Endothelial cell (in vitro differentiated cells): Measurements from ENCODE around the gene CDC42SE2. TPM values are rescaled to one million over a fixed set of nuclear protein-coding genes. Genes with fewer than 3 reads are reported as not detected.
"Not testable (repeated sequence)": the region's sequence is repeated elsewhere in the genome, so short reads cannot be mapped to it uniquely, and the experiment has no call there.

Experiments
- DNase-seq: peaks from one replicate; pipeline ENCODE4 v3.0.0; 2021; ENCODE audit warnings: low spot score
- H3K27ac Mint-ChIP-seq: one replicate; pipeline ENCODE4 v1.8.0; 2021; ENCODE audit warnings: mixed read lengths, inconsistent platforms; ENCODE audit not compliant: unreplicated experiment
- H3K27me3 Mint-ChIP-seq: one replicate; pipeline ENCODE4 v1.8.0; 2021; ENCODE audit warnings: mild to moderate bottlenecking, moderate library complexity, mixed read lengths, inconsistent platforms; ENCODE audit not compliant: unreplicated experiment
- H3K36me3 Mint-ChIP-seq: one replicate; pipeline ENCODE4 v1.8.0; 2021; ENCODE audit warnings: mild to moderate bottlenecking, low read depth, mixed read lengths, inconsistent platforms; ENCODE audit not compliant: unreplicated experiment
- H3K4me1 Mint-ChIP-seq: one replicate; pipeline ENCODE4 v1.8.0; 2021; ENCODE audit warnings: mild to moderate bottlenecking, mixed read lengths, inconsistent platforms; ENCODE audit not compliant: unreplicated experiment
- H3K4me3 Mint-ChIP-seq: one replicate; pipeline ENCODE4 v1.8.0; 2021; ENCODE audit warnings: mild to moderate bottlenecking, mixed read lengths, inconsistent platforms; ENCODE audit not compliant: unreplicated experiment
- H3K9me3 Mint-ChIP-seq: one replicate; pipeline ENCODE4 v1.8.0; 2021; ENCODE audit warnings: mixed read lengths, inconsistent platforms; ENCODE audit not compliant: unreplicated experiment
- total RNA-seq: library from RNA; stranded (reverse); fragmentation: NEBNext Ultra II Directional; extraction: Animal tissue kit (Norgen Biotek cat#: 25700); gene quantifications from one replicate; pipeline ENCODE4 v1.2.1, GENCODE V29; 2021; ENCODE audit not compliant: unreplicated experiment
- TF ChIP-seq, protein P1 (sequence below): fragments of 200-600 bp; sonication (generic); IDR thresholded peaks from one replicate; pipeline ENCODE4 v1.5.0; 2021; ENCODE audit warnings: antibody characterized with exemption; ENCODE audit not compliant: unreplicated experiment

Gene CDC42SE2
- total RNA-seq, 1 donor from 2014 or later: 22.2 TPM

DNA sequence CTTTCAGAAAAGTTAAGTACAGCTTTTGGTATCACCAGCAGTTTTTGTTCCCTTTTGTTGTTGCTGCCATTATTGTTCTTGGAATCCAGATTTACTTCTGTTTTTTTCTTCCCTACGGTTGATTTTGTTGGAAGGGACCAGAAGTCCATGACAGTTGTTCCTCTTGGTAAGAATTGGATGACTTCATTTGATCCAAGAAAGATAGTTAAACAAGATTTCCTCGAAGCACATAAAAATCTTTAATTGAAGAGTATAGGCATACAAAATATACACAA, 65.4 kb downstream of the CDC42SE2 start:
- Mint-ChIP-seq H3K4me3 (no peak overlapping the region), H3K27me3 (peaks cover 3% of the 10 kb centered on the region), H3K27ac (no peak overlapping the region), H3K4me1 (no peaks in the 10 kb centered on the region), H3K36me3 (no peaks in the 10 kb centered on the region), H3K9me3 (no peaks in the 10 kb centered on the region)
- TF ChIP-seq, protein P1, sequence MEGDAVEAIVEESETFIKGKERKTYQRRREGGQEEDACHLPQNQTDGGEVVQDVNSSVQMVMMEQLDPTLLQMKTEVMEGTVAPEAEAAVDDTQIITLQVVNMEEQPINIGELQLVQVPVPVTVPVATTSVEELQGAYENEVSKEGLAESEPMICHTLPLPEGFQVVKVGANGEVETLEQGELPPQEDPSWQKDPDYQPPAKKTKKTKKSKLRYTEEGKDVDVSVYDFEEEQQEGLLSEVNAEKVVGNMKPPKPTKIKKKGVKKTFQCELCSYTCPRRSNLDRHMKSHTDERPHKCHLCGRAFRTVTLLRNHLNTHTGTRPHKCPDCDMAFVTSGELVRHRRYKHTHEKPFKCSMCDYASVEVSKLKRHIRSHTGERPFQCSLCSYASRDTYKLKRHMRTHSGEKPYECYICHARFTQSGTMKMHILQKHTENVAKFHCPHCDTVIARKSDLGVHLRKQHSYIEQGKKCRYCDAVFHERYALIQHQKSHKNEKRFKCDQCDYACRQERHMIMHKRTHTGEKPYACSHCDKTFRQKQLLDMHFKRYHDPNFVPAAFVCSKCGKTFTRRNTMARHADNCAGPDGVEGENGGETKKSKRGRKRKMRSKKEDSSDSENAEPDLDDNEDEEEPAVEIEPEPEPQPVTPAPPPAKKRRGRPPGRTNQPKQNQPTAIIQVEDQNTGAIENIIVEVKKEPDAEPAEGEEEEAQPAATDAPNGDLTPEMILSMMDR: no peak
- no peak for DNase-seq

DNA sequence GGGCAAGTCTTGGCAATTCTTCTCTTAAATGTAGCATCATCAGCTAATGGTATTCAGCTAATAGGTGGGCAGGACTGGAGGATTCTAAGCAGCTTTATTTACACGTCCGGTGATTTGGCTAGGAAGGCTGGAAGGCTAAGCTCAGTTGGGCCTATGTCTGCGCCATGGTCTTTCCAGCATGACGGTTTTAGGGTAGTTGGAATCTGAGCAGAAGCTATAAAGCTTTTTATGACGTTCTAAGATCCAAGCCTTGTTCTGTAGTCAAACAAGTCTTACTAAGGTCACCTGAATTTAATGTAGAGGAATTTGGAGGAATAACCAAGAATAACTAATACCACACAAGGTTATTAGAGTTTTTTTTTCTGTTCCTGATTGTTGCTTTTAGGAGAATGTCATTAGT, 66.2 kb downstream of the CDC42SE2 start:
- no peaks in the 10 kb centered on the region for H3K4me1 Mint-ChIP-seq
- H3K27ac Mint-ChIP-seq: no peak overlapping the region
- H3K36me3 Mint-ChIP-seq: peaks cover under 1% of the 10 kb centered on the region
- H3K9me3 Mint-ChIP-seq: no peaks in the 10 kb centered on the region
- peaks cover 3% of the 10 kb centered on the region for H3K27me3 Mint-ChIP-seq
- no peak overlapping the region for H3K4me3 Mint-ChIP-seq
- DNase-seq: no peak
- TF ChIP-seq, protein P1: no peak

DNA sequence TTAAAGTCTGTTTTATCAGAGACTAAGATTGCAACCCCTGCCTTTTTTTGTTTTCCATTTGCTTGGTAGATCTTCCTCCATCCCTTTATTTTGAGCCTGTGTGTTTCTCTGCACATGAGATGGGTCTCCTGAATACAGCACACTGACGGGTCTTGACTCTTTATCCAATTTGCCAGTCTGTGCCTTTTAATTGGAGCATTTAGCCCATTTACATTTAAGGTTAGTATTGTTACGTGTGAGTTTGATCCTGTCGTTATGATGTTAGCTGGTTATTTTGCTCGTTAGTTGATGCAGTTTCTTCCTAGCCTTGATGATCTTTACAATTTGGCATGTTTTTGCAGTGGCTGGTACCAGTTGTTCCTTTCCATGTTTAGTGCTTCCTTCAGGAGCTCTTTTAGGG, 71.9 kb downstream of the CDC42SE2 start:
- not testable (repeated sequence) for H3K27me3 Mint-ChIP-seq, H3K9me3 Mint-ChIP-seq, DNase-seq, H3K4me3 Mint-ChIP-seq, H3K27ac Mint-ChIP-seq, H3K4me1 Mint-ChIP-seq
- peaks cover 34% of the 10 kb centered on the region for H3K36me3 Mint-ChIP-seq

DNA sequence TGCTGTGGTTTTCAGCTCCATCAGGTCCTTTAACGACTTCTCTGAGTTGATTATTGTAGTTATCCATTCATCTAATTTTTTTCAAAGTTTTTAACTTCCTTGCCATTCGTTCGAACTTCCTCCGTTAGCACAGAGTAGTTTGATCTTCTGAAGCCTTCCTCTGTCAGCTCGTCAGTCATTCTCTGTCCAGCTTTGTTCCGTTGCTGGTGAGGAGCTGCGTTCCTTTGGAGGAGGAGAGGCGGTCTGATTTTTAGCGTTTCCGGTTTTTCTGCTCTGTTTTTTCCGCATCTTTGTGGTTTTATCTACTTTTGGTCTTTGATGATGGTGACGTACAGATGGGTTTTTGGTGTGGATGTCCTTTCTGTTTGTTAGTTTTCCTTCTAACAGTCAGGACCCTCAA, 72.9 kb downstream of the CDC42SE2 start:
- not testable (repeated sequence) for H3K4me1 Mint-ChIP-seq, H3K27ac Mint-ChIP-seq, DNase-seq, H3K9me3 Mint-ChIP-seq, H3K4me3 Mint-ChIP-seq, H3K27me3 Mint-ChIP-seq
- H3K36me3 Mint-ChIP-seq: peaks cover 34% of the 10 kb centered on the region

DNA sequence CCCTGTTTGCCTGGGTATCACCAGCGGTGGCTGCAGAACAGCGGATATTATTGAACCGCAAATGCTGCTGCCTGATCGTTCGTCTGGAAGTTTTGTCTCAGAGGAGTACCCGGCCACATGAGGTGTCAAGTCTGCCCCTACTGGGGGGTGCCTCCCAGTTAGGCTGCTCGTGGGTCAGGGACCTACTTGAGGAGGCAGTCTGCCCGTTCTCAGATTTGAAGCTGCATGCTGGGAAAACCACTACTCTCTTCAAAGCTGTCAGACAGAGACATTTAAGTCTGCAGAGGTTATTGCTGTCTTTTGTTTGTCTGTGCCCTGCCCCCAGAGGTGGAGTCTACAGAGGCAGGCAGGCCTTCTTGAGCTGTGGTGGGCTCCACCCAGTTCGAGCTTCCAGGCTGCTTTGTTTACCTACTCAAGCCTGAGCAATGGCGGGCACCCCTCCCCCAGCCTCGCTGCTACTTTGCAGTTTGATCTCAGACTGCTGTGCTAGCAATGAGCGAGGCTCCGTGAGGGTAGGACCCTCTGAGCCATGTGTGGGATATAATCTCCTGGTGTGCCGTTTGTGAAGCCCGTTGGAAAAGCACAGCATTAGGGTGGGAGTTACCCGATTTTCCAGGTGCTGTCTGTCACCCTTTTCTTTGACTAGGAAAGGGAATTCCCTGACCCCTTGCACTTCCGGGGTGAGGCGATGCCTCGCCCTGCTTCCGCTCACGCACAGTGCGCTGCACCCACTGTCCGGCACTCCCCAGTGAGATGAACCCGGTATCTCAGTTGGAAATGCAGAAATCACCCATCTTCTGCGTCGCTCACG, 73.6 kb downstream of the CDC42SE2 start:
- H3K4me3 Mint-ChIP-seq, H3K9me3 Mint-ChIP-seq, DNase-seq, H3K27me3 Mint-ChIP-seq, H3K4me1 Mint-ChIP-seq, H3K27ac Mint-ChIP-seq: not testable (repeated sequence)
- H3K36me3 Mint-ChIP-seq: peaks cover 34% of the 10 kb centered on the region

DNA sequence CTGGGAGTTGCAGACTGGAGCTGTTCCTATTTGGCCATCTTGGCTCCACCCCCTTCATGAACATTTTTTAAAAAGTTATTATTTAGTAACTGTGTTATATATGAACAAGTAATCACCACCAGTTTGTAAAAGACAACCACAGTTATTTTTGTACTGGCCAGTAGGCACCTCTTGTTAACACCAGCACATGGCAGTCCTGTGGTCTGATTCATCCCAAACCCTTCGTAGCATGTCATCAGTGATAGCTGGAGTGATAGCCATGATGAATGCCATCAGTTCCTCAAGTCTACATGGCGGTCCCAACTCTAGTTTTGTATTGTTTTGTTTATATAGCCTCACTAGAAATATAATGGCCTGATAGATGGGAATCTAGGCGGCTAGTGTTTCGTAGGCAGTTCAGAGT, 74.2 kb downstream of the CDC42SE2 start:
- Mint-ChIP-seq H3K36me3 (peaks cover 37% of the 10 kb centered on the region), H3K4me1 (no peaks in the 10 kb centered on the region), H3K4me3 (no peak overlapping the region), H3K27me3 (peaks cover 5% of the 10 kb centered on the region), H3K9me3 (peaks cover 7% of the 10 kb centered on the region), H3K27ac (no peak overlapping the region)
- TF ChIP-seq, protein P1: no peak
- no peak for DNase-seq

DNA sequence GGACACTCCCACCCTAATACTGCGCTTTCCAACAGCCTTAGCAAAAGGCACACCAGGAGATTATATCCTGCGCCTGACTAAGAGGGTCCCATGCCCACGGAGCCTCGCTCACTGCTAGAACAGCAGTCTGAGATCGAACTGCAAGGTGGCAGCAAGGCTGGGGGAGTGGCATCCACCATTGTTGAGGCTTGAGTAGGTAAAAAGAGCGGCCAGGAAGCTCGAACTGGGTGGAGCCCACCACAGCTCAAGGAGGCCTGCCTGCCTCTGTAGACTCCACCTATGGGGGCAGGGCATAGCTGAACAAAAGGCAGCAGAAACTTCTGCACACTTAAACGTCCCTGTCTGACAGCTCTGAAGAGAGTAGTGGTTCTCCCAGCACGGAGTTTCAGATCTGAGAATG, 80.4 kb downstream of the CDC42SE2 start:
- DNase-seq, H3K9me3 Mint-ChIP-seq, H3K27ac Mint-ChIP-seq, H3K4me3 Mint-ChIP-seq, H3K4me1 Mint-ChIP-seq, H3K27me3 Mint-ChIP-seq: not testable (repeated sequence)
- peaks cover 33% of the 10 kb centered on the region for H3K36me3 Mint-ChIP-seq

DNA sequence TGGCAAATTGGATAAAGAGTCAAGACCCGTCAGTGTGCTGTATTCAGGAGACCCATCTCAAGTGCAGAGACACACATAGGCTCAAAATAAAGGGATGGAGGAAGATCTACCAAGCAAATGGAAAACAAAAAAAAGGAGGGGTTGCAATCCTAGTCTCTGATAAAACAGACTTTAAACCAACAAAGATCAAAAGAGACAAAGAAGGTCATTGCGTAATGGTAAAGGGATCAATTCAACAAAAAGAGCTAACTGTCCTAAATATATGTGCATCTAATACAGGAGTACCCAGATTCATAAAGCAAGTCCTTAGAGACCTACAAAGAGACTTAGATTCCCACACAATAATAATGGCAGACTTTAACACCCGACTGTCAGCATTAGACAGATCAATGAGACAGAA, 82.4 kb downstream of the CDC42SE2 start:
- not testable (repeated sequence) for H3K27me3 Mint-ChIP-seq, H3K4me1 Mint-ChIP-seq, DNase-seq, H3K4me3 Mint-ChIP-seq, H3K27ac Mint-ChIP-seq, H3K9me3 Mint-ChIP-seq
- H3K36me3 Mint-ChIP-seq: peaks cover 30% of the 10 kb centered on the region
